AG10803 (cell line): ENCODE data around the gene SLC38A2.
A peak's percentile ranks its signal among the peaks of the same experiment; 100 is the strongest.
"Not testable (repeated sequence)": the region's sequence is repeated elsewhere in the genome, so short reads cannot be mapped to it uniquely, and the experiment has no call there.

Experiments used
- DNase-seq: peaks from one replicate; pipeline ENCODE4 v3.0.0; 2010; ENCODE audit warnings: low read depth
- H3K4me3 ChIP-seq: 2 replicates; pipeline ENCODE4 v1.5.1; 2011; ENCODE audit warnings: mild to moderate bottlenecking, low read length, control low read depth
- CTCF ChIP-seq: conservative IDR thresholded peaks from 2 replicates; pipeline ENCODE4 v1.5.1; 2011; ENCODE audit warnings: mild to moderate bottlenecking, low read length, control low read depth, inconsistent platforms

Gene SLC38A2

GRCh38 chr12:46403719-46404070, 31.1 kb upstream of the SLC38A2 start:
- no peak for DNase-seq
- no peak overlapping the region for H3K4me3 ChIP-seq
- no peak for TF ChIP-seq CTCF

GRCh38 chr12:46402941-46403718, 30.6 kb upstream of the SLC38A2 start:
- H3K4me3 ChIP-seq = no peak overlapping the region
- no peak for TF ChIP-seq CTCF
- peak; percentile 56 for DNase-seq

GRCh38 chr12:46402451-46402850, 29.9 kb upstream of the SLC38A2 start:
- no peak for TF ChIP-seq CTCF
- H3K4me3 ChIP-seq = no peak overlapping the region
- DNase-seq = peak; percentile 97

- peak; percentile 79 for DNase-seq
- TF ChIP-seq CTCF = peak; percentile 53
- no peak overlapping the region for H3K4me3 ChIP-seq
Observed at GRCh38 chr12:46401662-46402061, 29.1 kb upstream of the SLC38A2 start.

- TF ChIP-seq CTCF = no peak
- DNase-seq = peak; percentile 90
- no peak overlapping the region for H3K4me3 ChIP-seq
Observed at GRCh38 chr12:46400406-46400805, 27.8 kb upstream of the SLC38A2 start.

GRCh38 chr12:46399461-46400248, 27.1 kb upstream of the SLC38A2 start:
- not testable (repeated sequence) for DNase-seq, H3K4me3 ChIP-seq

- TF ChIP-seq CTCF = no peak
- DNase-seq = no peak
- no peak overlapping the region for H3K4me3 ChIP-seq
Observed at GRCh38 chr12:46396826-46397225, 24.3 kb upstream of the SLC38A2 start.
